Stimulated activated CD8-positive, alpha-beta memory T cell treated with anti-CD3 and anti-CD28 coated beads, Interleukin-12 subunit alpha, Interleukin-12 subunit beta, amount 100 ng/mL, for 24 hours (primary cell): ENCODE data around the gene AXIN1.
"Not testable (repeated sequence)": the region's sequence is repeated elsewhere in the genome, so short reads cannot be mapped to it uniquely, and the experiment has no call there.

Source experiments
- DNase-seq: peaks from one replicate; pipeline ENCODE4 v3.0.0-alpha.2; 2020; ENCODE audit errors: extremely low read depth

Gene AXIN1

DNA sequence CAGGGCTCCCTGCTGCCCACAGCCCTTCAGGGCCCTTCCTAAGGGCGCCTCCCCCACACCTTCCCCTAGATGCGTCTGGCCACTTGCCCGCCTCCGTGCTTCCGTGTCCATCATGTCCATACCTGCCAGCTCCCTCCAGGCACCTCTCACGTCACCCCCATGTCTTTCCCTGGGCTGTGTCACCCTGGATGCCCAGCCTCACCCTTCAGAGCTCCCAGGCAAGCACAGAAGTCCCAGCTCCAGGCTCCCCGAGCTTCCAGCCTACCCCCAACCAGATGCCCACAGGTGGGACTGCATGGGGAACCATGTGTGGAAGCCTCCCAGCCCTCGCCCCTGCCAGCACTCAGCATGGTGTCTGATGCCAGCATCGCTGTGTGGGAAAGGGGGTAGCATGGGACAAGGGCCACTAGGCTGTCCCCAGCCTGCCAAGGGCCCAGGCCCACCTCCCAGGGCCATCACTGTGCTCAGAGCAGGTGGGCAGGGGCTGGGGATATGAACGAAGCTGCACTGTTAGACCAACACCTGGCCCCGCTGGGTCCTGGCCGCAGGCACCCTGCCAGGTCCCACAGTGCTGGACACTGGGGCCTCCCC is 1.9 kb upstream of the AXIN1 start:
- DNase-seq, result no peak

DNA sequence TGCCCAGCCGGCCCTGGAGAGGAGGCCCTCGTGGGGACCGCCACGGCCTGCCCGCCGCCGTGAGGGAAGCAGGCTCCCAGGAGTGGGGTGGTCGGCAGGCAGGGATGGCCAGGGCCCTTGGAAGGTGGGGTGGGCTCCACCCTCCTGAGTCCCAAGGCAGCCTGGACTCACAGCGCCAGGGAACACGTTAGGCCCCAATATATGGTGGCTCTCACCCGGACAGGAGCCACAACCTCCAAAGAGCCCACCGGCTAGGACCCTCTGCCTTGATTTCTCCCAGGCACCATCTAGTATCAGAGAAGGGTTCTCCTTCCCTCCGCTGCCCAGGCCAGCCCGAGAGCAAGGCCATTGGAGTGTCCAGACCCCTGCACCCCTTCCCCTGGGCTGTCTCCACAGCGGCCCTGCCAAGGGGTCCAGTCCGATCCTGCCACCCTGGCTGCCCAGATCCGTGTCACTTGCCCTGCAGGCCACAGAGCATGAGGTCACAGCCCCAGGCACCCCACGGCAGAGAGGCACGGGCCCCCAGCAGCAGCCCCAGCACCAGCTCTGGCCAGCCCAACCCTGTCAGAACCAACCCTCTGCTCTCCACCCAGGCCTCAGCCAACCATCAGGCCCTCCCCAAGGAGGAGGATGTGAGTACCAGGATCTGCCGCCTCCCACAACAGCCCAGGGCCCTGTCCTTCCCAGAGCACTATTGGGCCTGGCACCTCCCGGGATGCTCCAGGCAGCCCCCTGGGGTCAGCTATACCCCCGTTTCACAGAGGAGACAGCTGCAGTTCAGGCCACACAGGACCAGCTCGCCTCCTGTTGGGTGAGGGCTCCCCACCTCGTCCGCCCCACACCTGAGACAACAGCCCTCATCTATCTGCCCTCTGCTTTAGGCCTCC is 1.1 kb upstream of the AXIN1 start:
- no peak for DNase-seq

DNA sequence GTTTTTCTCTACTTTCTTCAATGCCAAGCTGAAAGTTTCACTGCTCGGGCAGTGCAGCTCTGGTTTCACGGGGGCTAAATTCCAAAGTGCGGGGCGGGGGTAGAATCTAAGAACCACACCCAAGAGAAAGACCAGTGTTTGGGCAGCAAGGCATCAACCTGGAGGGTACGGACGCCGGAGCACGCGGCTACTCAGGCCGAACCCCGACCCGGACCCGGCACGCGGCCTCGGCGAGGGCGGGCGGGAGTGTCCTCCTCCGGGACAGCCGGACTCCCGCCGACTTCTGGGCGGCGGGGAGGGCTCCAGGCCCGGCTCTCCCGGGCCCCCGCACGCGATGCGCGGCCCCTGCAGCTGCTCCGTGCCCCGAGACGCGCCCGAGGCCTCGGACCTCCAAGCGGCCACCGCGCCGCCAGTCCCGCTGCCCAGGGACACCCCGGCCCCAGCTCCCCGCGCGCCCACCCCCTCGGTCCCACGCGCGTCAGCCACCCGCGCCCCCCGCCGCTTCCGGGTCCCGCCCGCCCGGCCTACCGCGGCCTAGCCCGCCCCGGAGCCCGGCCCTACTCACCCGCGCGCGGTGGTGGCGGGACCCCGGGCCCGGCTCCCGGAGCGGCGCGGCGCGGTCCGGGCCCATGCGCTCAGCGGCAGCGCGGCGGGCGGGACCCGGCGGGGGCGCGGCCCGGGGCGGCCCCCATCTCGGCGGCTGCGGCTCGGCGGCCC is 561 bp downstream of the AXIN1 start:
- no peak for DNase-seq

DNA sequence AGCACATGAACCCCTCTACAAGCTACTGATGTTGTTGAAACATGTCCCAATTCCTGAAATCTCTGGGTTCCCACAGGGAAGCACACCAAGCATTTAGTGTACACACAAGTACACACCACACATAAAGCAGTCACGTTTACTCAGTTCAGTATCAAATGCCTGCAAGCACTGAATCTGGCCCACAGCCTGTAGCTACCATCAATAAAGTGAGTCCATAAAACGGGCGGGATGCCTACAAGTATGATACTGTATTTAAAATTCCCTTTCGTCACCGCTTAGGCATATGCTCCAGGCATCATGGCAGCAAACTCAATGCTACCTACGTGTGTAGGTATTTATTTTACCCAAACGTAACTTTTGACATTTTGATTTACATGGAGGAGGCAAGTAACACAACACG is 2.3 kb downstream of the AXIN1 start:
- no peak for DNase-seq

DNA sequence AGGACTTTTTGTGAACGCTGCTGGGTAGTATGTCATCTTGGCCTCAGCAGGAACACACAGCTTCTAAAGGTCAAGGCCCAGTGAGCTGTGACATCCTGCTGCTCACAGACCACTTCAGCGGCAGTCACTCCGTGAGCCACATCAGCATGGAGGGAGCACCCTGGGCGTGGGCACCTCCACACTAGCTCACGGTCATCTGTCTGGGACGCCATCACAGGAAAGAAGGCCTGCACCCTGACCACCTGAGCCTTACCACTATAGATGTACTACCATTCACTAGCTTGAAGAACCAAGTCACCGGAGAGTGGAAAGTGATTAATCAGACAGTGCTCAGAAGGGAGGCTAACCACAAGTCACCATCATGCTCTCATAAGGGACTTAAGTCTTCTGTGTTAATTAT is 3.3 kb downstream of the AXIN1 start:
- DNase-seq, result no peak

DNA sequence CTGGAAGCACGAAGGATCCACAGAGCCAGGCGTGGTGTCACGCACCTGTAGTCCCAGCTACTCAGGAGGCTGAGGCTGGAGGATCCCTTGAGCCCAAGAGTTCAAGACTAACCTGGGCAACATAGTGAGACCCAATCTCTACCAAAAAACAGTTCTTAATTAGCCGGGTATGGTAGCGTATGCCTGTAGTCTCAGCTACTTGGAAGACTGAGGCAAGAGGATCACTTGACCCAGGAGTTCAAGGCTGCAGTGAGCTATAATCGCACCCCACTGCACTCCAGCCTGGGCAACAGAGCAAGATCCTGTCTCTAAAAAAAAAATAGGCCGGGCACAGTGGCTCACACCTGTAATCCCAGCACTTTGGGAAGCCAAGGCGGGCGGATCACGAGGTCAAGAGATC is 4.0 kb downstream of the AXIN1 start:
- DNase-seq, result not testable (repeated sequence)

DNA sequence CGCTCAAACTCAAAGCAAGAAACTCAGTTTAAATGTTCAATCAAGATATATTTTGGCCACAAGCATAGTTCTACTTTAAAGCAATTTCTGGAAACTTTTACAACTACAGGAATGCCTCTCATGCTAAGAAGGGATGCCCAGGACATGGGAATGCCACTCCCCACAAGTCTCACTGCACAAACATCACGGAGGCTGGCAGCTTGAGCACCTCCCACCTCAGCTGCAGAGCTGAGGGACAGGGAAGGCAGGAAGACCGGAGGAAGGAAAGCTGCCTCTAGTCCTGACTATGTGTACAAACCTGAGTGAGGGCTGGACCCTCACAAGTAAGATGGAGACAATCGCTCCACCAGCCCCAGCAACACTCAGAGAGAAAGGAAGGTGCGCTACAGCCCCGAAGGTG is 5.3 kb downstream of the AXIN1 start:
- DNase-seq, result no peak

DNA sequence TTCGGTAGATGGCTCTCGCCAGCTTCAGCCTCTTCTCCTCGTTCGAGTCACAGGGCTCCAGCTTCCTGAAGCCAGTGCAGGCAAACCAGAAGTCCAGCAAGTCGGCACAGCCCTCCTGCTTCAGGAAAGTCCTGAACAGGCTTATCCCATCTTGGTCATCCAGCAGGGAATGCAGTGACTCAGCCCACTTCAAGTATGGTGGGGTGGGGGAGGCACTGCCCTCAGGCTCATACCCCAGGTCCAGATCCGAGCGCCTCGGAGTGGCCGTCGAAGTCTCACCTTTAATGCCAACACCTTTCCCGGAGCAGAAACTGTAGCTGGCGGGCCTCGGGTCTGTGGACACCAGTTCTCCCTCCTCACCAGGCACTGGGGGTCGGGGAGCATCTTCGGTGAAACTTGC is 5.9 kb downstream of the AXIN1 start:
- DNase-seq, result no peak

DNA sequence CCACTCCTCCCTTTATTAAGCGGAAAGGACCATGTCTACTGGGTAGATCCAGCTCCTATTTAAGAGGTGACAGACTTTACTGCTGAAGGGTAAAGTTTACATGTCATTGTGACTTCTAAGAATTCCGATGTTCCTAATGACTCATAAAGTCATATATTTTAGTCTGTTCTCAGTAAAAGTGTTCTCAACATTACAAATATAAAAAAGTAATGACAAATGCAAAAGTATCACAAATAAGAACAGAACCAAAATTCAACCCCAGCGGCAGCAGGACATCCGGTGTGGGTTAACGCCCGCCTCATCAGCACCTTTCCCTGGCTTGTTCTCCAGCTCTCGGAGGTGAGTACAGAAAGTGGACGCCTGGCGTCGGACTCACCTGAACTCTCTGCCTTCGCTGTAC is 6.8 kb downstream of the AXIN1 start:
- no peak for DNase-seq

DNA sequence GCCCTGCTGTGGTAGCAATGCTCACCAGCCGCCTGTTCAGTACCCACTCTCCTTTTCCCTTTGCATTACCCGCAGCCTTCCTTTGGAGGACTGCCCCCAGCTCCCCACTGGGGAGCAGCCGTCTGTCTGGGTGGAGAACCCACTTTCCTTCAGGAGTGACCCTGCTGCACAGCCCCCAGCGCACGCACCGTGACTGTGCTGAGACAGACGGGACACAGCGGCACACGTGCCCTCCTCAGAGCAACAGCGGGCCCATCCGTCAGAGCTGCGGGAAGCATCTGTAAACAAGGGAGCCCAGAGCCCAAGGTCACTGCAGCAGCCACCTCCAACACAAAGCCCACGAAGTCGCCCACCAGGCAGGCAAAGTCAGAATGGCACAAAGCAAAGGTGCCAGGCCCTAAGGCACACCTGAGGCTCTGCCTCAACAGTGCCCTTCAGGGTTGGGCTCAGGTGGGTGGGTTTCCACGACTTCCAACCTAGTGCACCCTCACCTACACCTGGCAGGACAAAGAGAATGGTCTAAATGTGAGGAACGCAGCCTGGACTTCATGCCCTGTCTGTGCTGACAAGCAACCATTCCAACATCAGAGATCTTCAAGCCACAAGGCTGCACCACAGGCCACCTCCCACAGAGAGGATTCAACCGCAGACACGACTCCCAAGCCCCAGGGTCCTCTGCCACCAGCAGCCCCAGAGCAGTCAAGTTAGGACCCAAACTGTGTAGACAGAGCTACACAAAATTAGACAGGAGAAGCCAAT is 9.9 kb downstream of the AXIN1 start:
- no peak for DNase-seq

DNA sequence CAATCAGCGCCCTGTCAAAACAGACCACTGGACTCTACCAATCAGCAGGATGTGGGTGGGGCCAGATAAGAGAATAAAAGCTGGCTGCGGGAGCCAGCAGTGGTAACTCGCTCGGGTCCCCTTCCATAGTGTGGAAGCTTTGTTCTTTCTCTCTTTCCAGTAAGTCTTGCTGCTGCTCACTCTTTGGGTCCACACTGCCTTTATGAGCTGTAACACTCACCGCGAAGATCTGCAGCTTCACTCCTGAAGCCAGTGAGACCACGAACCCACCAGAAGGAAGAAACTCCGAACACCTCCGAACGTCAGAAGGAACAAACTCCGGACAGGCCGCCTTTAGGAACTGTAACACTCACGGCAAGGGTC is 10.6 kb downstream of the AXIN1 start:
- DNase-seq, result not testable (repeated sequence)

DNA sequence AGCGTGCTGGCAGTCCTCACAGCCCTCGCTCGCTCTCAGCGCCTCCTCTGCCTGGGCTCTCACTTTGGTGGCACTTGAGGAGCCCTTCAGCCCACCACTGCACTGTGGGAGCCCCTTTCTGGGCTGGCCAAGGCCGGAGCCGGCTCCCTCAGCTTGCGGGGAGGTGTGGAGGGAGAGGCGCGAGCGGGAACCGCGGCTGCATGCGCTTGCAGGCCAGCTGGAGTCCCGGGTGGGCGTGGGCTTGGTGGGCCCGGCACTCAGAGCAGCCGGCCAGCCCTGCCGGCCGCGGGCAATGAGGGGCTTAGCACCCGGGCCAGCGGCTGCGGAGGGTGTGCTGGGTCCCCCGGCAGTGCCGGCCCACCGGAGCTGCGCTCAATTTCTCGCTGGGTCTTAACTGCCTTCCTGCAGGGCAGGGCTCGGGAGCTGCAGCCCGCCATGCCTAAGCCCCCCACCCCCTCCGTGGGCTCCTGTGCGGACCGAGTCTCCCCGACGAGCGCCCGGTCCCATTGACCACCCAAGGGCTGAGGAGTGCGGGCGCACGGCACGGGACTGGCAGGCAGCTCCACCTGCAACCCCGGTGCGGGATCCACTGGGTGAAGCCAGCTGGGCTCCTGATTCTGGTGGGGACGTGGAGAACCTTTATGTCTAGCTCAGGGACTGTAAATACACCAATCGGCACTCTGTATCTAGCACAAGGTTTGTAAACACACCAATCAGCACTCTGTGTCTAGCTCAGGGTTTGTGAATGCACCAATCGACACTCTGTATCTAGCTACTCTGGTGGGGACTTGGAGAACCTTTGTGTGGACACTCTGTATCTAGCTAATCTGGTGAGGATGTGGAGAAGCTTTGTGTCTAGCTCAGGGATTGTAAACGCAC is 11.2 kb downstream of the AXIN1 start:
- DNase-seq, result not testable (repeated sequence)

DNA sequence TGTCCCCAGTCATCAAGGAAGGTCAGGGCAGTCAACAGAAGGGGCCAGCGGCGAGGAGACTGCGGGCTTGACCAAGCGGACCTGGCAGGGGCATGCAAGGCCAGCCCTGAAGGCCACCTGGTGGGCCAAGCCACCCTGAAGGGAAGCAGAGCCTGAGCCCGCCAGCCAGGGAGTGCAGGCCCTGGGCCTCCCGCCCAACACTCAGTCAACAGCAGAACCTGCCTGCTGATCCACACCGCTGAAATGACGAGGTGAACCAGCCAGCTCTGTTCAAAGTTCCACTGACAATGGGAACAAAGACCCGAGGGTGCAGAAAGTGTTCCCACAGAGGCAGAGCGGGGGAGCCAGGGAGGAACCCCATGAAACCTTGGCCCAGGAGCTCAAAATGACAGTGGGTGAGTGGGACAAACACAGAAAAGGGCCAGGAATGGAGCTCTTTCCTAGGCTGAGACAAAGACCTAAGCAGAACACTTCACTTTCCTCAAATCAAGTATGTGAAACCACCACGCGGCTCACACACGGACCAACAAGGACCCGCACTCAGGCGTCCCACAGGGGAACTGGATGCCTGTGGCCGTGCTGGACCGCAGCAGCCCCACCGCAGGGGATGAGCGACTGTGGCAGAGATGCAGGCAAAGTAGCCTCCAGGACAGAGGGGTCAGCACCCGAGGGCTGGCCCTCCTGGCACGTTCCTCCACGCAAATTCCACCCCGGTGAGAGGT is 12.0 kb downstream of the AXIN1 start:
- DNase-seq, result no peak

DNA sequence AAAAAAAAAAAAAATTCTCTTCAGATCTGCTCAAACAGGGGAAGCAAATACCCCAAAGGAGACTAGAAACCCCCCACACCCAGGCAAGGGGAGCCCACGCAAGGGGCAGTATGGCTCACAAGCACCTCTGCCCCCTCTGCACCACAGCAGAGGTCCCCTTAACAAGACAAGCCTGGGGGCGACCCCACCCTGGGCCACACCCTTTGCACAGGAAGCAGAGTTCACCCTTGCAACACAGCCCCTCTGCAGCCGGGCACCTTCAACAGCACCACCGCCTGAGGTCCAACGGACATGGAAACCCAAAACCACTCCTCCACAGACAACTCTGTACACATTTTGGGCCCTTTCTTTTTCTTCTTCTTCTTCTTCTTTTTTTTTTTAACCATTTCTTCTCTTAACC is 12.8 kb downstream of the AXIN1 start:
- DNase-seq, result no peak

DNA sequence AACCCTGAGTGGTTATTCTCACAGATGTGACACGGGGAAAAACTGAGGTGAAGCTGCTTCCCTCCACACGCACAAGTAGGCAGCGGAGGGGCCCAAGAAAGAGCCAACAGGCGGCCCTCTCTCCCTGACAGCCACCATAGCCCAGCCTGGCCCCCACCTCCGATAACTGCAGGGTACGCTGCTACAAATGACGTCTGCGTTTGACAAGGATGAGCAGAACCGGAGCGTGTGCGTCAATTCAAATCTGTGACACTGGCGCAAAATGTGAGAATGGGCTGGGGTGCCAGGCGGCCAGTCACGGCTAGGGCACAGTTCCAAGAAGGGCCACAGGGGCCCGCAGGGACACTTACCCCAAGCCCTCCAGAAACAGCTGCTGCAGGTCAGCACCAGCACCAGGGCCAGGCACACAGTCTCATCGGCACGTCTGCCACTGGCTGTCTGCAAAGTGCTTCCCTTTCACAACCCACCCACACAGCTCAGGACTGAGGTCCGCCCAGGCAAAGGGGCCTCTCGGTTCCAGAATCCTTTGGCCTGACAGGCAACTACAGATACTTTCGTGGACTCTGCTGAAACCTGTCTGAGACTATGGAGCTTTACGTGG is 14.4 kb downstream of the AXIN1 start:
- no peak for DNase-seq

DNA sequence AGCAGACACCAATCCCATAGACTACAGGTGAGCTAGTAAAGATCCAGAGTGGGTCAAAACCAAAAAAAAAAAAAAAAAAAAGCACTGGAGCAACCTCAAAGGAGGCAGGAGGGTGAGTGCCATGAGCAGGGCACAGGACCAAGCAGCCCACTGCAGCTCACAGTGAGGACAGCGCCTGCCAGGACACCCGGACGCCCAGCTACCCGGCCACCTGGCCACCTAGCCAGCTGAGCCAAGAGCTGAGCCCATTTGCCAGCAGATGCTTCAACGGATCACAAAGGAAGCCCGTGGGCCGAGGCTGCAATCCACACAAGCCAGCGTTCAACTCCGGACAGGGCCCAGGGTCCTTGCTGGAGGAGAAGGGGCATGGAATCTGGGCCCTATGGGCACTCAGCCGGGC is 15.1 kb downstream of the AXIN1 start:
- DNase-seq, result no peak

DNA sequence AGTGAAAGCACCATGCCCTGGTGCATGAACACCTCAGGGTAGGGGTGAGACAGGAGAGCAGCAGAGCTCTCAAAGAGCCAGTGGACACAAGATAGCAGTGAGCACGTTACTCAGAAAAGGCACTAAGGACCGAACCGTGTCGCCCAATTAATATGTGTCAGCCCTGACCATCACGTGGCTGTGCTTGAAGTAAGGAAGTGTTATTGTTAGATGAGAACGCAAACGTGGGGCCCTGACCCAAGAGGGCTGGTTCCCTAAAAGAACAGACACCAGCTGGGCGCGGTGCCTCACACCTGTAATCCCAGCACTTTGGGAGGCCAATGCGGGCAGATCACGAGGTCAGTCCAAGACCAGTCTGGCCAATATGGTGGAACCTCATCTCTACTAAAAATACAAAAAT is 16.3 kb downstream of the AXIN1 start:
- DNase-seq, result no peak

DNA sequence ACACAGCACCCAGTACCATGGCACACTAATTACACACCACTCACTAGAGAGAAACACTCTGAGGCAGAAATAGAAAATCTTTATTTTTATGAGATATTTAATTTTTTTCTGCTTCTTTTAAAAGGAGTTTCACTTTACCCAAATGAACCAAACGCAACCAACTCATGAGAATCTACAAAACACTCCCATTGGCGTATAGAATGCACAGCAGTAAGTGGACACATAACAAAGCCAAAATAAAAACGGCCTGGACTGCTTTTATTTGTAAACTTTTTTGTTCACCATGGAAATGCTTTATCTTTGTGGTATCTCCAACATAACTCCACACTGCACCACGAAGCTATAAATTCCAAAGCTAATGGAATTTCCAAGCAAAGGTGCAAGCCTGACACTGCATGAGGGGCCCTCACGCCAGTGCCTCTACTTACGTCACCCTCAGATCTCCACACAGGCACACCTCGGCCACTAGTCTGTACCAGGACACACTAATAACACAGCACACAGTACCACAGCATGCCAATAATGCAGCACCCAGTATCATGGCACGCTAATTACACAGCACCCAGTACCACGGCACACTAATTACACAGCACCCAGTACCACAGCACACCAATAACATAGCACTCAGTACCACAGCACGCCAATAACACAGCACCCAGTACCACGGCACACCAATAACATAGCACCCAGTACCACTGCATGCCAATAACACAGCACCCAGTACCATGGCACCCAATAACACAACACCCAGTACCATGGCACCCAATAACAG is 17.5 kb downstream of the AXIN1 start:
- DNase-seq, result not testable (repeated sequence)

DNA sequence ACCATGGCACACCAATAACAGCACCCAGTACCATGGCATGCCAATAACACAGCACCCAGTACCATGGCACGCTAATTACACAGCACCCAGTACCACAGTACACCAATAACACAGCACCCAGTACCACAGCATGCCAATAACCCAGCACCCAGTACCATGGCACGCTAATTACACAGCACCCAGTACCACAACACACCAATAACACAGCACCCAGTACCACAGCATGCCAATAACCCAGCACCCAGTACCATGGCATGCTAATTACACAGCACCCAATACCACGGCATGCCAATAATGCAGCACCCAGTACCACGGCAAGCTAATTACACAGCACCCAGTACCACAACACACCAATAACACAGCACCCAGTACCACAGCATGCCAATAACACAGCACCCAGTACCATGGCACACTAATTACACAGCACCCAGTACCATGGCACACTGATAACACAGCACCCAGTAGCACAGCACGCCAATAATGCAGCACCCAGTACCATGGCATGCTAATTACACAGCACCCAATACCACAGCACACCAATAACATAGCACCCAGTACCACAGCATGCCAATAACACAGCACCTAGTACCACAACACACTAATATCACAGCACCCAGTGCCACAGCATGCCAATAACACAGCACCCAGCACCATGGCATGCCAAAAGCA is 18.2 kb downstream of the AXIN1 start:
- not testable (repeated sequence) for DNase-seq
